NCI-H524 (cell line): ENCODE measurements around the gene BFSP2.

Source experiments
- DNase-seq, 2 experiments: peaks; one replicate each; lab custom pipeline; 2025; lab: John Stamatoyannopoulos, UW

Gene BFSP2

GRCh38 chr3:133383175-133383574, 16.7 kb upstream of the BFSP2 start:
- DNase-seq, result no peak

GRCh38 chr3:133383741-133384140, 16.1 kb upstream of the BFSP2 start:
- no peak for DNase-seq

- DNase-seq, result peak; percentile 78 to 83
Observed at GRCh38 chr3:133384331-133385027, 15.4 kb upstream of the BFSP2 start.

GRCh38 chr3:133386876-133387275, 13.0 kb upstream of the BFSP2 start:
- DNase-seq, result peak in 1 of 2 experiments; percentile 16

- no peak for DNase-seq
Observed at GRCh38 chr3:133387341-133387740, 12.5 kb upstream of the BFSP2 start.

- DNase-seq, result no peak
Observed at GRCh38 chr3:133388696-133389395, 11.0 kb upstream of the BFSP2 start.

- DNase-seq, result no peak
Observed at GRCh38 chr3:133390715-133391114, 9.1 kb upstream of the BFSP2 start.

GRCh38 chr3:133393204-133393603, 6.7 kb upstream of the BFSP2 start:
- DNase-seq, result no peak

GRCh38 chr3:133393691-133394474, 6.0 kb upstream of the BFSP2 start:
- no peak for DNase-seq

- DNase-seq, result no peak
Observed at GRCh38 chr3:133394561-133395311, 5.1 kb upstream of the BFSP2 start.

GRCh38 chr3:133396906-133397305, 3.0 kb upstream of the BFSP2 start:
- DNase-seq, result no peak

- DNase-seq, result no peak
Observed at GRCh38 chr3:133401374-133402135, 1.7 kb downstream of the BFSP2 start.

- no peak for DNase-seq
Observed at GRCh38 chr3:133404920-133405319, 5.1 kb downstream of the BFSP2 start.

GRCh38 chr3:133408366-133408765, 8.5 kb downstream of the BFSP2 start:
- no peak for DNase-seq

GRCh38 chr3:133408961-133409360, 9.1 kb downstream of the BFSP2 start:
- no peak for DNase-seq

GRCh38 chr3:133410191-133410892, 10.5 kb downstream of the BFSP2 start:
- no peak for DNase-seq

GRCh38 chr3:133412183-133413132, 12.6 kb downstream of the BFSP2 start:
- no peak for DNase-seq

GRCh38 chr3:133413161-133414020, 13.5 kb downstream of the BFSP2 start:
- DNase-seq, result peak; percentile 9 to 57

- DNase-seq, result no peak
Observed at GRCh38 chr3:133414021-133414392, 14.2 kb downstream of the BFSP2 start.
